HEK293 (cell line): ENCODE measurements around the gene GNPNAT1.

ENCODE experiments used
- CTCF ChIA-PET: fragments of 350-600 bp; formaldehyde crosslinking; extraction: SDS; loops from one replicate; lab custom pipeline; 2021; ENCODE audit warnings: antibody characterized with exemption; lab: Yijun Ruan, JAX
- POLR2A ChIA-PET: fragments of 300-600 bp; formaldehyde crosslinking; extraction: SDS; loops from one replicate; lab custom pipeline; 2020; ENCODE audit warnings: antibody characterized with exemption, inconsistent platforms; lab: Yijun Ruan, JAX
- H3K27ac ChIP-seq: fragments of 200-500 bp; sonication (Bioruptor generic); 2 replicates; pipeline ENCODE4 v1.5.1; 2014; ENCODE audit warnings: low read depth, low read length, control low read depth, inconsistent platforms; ENCODE audit errors: extremely low read depth
- H3K36me3 ChIP-seq, 2 experiments: fragments of 200-500 bp in 1 of 2; sonication (Bioruptor generic) in 1 of 2; 1 replicate in 1 of 2; 2 replicates in 1 of 2; pipeline ENCODE4 v1.5.1; 2014 to 2017; ENCODE audit warnings: inconsistent platforms in 2 of 2, low read length in 2 of 2; ENCODE audit not compliant: control insufficient read depth in 2 of 2, insufficient read depth in 1 of 2
- H3K4me1 ChIP-seq: fragments of 200-500 bp; sonication (Bioruptor generic); 2 replicates; pipeline ENCODE4 v1.5.1; 2014; ENCODE audit warnings: mild to moderate bottlenecking, low read length, inconsistent platforms; ENCODE audit not compliant: control insufficient read depth, insufficient read depth
- H3K4me3 ChIP-seq: 2 replicates; pipeline ENCODE4 v1.5.1; 2011; ENCODE audit warnings: low read depth, mild to moderate bottlenecking, control low read depth, low read length, moderate library complexity
- H3K9me3 ChIP-seq: fragments of 200-500 bp; sonication (Bioruptor generic); 2 replicates; pipeline ENCODE4 v1.5.1; 2014; ENCODE audit warnings: low read depth, low read length, inconsistent platforms; ENCODE audit not compliant: control insufficient read depth, insufficient read depth
- GLI4 ChIP-seq: fragments of 450-650 bp; formaldehyde crosslinking; IDR thresholded peaks from 2 replicates; pipeline ENCODE4 v1.5.1; 2016; ENCODE audit warnings: missing biosample characterization, missing genetic modification characterization
- OVOL3 ChIP-seq: fragments of 450-650 bp; formaldehyde crosslinking; IDR thresholded peaks from 2 replicates; pipeline ENCODE4 v1.5.1; 2016; ENCODE audit warnings: missing biosample characterization, missing genetic modification characterization
- PRDM1 ChIP-seq: fragments of 450-650 bp; formaldehyde crosslinking; IDR thresholded peaks from 2 replicates; pipeline ENCODE4; 2016; ENCODE audit warnings: missing biosample characterization, missing genetic modification characterization
- PRDM10 ChIP-seq: fragments of 450-650 bp; formaldehyde crosslinking; IDR thresholded peaks from 2 replicates; pipeline ENCODE4 v1.5.1; 2016; ENCODE audit warnings: missing biosample characterization, missing genetic modification characterization
- SCRT1 ChIP-seq: fragments of 450-650 bp; formaldehyde crosslinking; IDR thresholded peaks from 2 replicates; pipeline ENCODE4 v1.5.1; 2016; ENCODE audit warnings: missing biosample characterization, missing genetic modification characterization, borderline replicate concordance
- SETDB1 ChIP-seq: IDR thresholded peaks from one replicate; pipeline ENCODE4 v1.6.1; 2017; ENCODE audit warnings: mild to moderate bottlenecking, low read length, moderate library complexity, mixed read lengths; ENCODE audit not compliant: insufficient read length
- ZBTB8A ChIP-seq: fragments of 450-650 bp; formaldehyde crosslinking; IDR thresholded peaks from 2 replicates; pipeline ENCODE4 v1.5.1; 2016; ENCODE audit warnings: missing biosample characterization, missing genetic modification characterization
- ZEB2 ChIP-seq: fragments of 450-650 bp; formaldehyde crosslinking; IDR thresholded peaks from 2 replicates; pipeline ENCODE4 v1.5.1; 2016; ENCODE audit warnings: missing biosample characterization, missing genetic modification characterization
- ZNF146 ChIP-seq: fragments of 450-650 bp; formaldehyde crosslinking; IDR thresholded peaks from 2 replicates; pipeline ENCODE4 v1.5.1; 2016; ENCODE audit warnings: missing biosample characterization, missing genetic modification characterization
- ZNF16 ChIP-seq: fragments of 450-650 bp; formaldehyde crosslinking; IDR thresholded peaks from 2 replicates; pipeline ENCODE4 v1.5.1; 2016; ENCODE audit warnings: low read depth, missing biosample characterization, missing genetic modification characterization
- ZNF280C ChIP-seq: fragments of 450-650 bp; formaldehyde crosslinking; IDR thresholded peaks from 2 replicates; pipeline ENCODE4 v1.5.1; 2016; ENCODE audit warnings: missing biosample characterization, missing genetic modification characterization
- ZNF335 ChIP-seq: fragments of 450-650 bp; formaldehyde crosslinking; conservative IDR thresholded peaks from 2 replicates; pipeline ENCODE4 v1.5.1; 2016; ENCODE audit warnings: missing biosample characterization, missing genetic modification characterization
- ZNF366 ChIP-seq: fragments of 450-650 bp; formaldehyde crosslinking; conservative IDR thresholded peaks from 2 replicates; pipeline ENCODE4 v1.5.1; 2016; ENCODE audit warnings: missing biosample characterization, missing genetic modification characterization
- ZNF404 ChIP-seq: fragments of 450-650 bp; formaldehyde crosslinking; IDR thresholded peaks from 2 replicates; pipeline ENCODE4 v1.5.1; 2017; ENCODE audit warnings: missing biosample characterization, missing genetic modification characterization
- ZNF488 ChIP-seq: fragments of 450-650 bp; formaldehyde crosslinking; IDR thresholded peaks from 2 replicates; pipeline ENCODE4 v1.5.1; 2016; ENCODE audit warnings: missing biosample characterization, missing genetic modification characterization
- ZNF510 ChIP-seq: fragments of 450-650 bp; formaldehyde crosslinking; IDR thresholded peaks from 2 replicates; pipeline ENCODE4 v1.5.1; 2018; ENCODE audit warnings: mild to moderate bottlenecking, missing genetic modification characterization, missing biosample characterization; ENCODE audit not compliant: insufficient replicate concordance
- ZNF560 ChIP-seq: fragments of 450-650 bp; formaldehyde crosslinking; IDR thresholded peaks from 2 replicates; pipeline ENCODE4 v1.5.1; 2017; ENCODE audit warnings: missing biosample characterization, missing genetic modification characterization, borderline replicate concordance
- ZNF626 ChIP-seq: fragments of 450-650 bp; sonication (Bioruptor Pico); formaldehyde crosslinking; IDR thresholded peaks from 2 replicates; pipeline ENCODE4 v1.5.1; 2018; ENCODE audit warnings: missing biosample characterization, missing genetic modification characterization, inconsistent platforms
- ZNF639 ChIP-seq: fragments of 450-650 bp; formaldehyde crosslinking; IDR thresholded peaks from 2 replicates; pipeline ENCODE4 v1.5.1; 2016; ENCODE audit warnings: missing biosample characterization, missing genetic modification characterization
- ZNF785 ChIP-seq: fragments of 450-650 bp; formaldehyde crosslinking; IDR thresholded peaks from 2 replicates; pipeline ENCODE4 v1.5.1; 2016; ENCODE audit warnings: missing biosample characterization, missing genetic modification characterization

Gene GNPNAT1

GRCh38 chr14:52730709-52731111, 60.7 kb downstream of the GNPNAT1 start:
- peaks cover 32 to 45% of the 10 kb centered on the region in 2 experiments for H3K36me3 ChIP-seq
- POLR2A ChIA-PET: interaction anchor here (0.9 to 1.1 kb wide), 2 partner anchors 8 to 487 kb away, joined by 3 to 4 read pairs; no protein-coding TSS in a partner anchor
- peak overlapping the region; percentile 89 for H3K4me3 ChIP-seq
- no peaks in the 10 kb centered on the region for H3K9me3 ChIP-seq
- CTCF ChIA-PET: interaction anchor here (0.6 kb wide), 1 partner anchor 668 kb away, joined by 3 read pairs; no protein-coding TSS in a partner anchor
- peaks cover 11% of the 10 kb centered on the region for H3K4me1 ChIP-seq
- H3K27ac ChIP-seq: peak overlapping the region; percentile 69
- TF ChIP-seq GLI4 (tag by site-specific recombination) (no peak), ZNF785 (tag by site-specific recombination) (no peak), SCRT1 (no peak), PRDM1 (peak; percentile 41), SETDB1 (no peak), PRDM10 (tag by site-specific recombination) (peak; percentile 85), ZNF16 (tag by site-specific recombination) (no peak), ZNF626 (tag by site-specific recombination) (no peak), ZNF639 (tag by site-specific recombination) (no peak), ZNF510 (tag by site-specific recombination) (no peak), ZNF488 (tag by site-specific recombination) (no peak), ZNF366 (tag by site-specific recombination) (no peak), ZNF335 (tag by site-specific recombination) (peak; percentile 56), ZNF560 (no peak), ZEB2 (tag by site-specific recombination) (no peak), ZNF404 (no peak), ZNF280C (tag by site-specific recombination) (no peak), ZBTB8A (no peak), OVOL3 (tag by site-specific recombination) (no peak), ZNF146 (tag by site-specific recombination) (no peak)
